Measurements from ENCODE around the gene FAM181B. TPM values are rescaled to one million over a fixed set of nuclear protein-coding genes. Genes with fewer than 3 reads are reported as not detected.

FAM181B gene
- total RNA-seq, 1 donor from 2014 or later: 0.40 TPM

GRCh38 chr11:82732348-82732733 lies 1.3 kb downstream of the FAM181B start:
- Mint-ChIP-seq H3K9me3 (peaks cover 3% of the 10 kb centered on the region), H3K36me3 (no peaks in the 10 kb centered on the region), H3K4me1 (no peaks in the 10 kb centered on the region), H3K27ac (no peak overlapping the region), H3K4me3 (peak overlapping the region; percentile 43), H3K27me3 (ENCODE audit: low read depth) (peaks cover 89% of the 10 kb centered on the region)
- TF ChIP-seq, protein P1, sequence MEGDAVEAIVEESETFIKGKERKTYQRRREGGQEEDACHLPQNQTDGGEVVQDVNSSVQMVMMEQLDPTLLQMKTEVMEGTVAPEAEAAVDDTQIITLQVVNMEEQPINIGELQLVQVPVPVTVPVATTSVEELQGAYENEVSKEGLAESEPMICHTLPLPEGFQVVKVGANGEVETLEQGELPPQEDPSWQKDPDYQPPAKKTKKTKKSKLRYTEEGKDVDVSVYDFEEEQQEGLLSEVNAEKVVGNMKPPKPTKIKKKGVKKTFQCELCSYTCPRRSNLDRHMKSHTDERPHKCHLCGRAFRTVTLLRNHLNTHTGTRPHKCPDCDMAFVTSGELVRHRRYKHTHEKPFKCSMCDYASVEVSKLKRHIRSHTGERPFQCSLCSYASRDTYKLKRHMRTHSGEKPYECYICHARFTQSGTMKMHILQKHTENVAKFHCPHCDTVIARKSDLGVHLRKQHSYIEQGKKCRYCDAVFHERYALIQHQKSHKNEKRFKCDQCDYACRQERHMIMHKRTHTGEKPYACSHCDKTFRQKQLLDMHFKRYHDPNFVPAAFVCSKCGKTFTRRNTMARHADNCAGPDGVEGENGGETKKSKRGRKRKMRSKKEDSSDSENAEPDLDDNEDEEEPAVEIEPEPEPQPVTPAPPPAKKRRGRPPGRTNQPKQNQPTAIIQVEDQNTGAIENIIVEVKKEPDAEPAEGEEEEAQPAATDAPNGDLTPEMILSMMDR (IDR thresholded peaks at IDR 0.05; ENCODE audit: unreplicated experiment): no peak
- no peak for DNase-seq (ENCODE audit: low spot score in 2 of 2, unreplicated experiment in 2 of 2)

DNA sequence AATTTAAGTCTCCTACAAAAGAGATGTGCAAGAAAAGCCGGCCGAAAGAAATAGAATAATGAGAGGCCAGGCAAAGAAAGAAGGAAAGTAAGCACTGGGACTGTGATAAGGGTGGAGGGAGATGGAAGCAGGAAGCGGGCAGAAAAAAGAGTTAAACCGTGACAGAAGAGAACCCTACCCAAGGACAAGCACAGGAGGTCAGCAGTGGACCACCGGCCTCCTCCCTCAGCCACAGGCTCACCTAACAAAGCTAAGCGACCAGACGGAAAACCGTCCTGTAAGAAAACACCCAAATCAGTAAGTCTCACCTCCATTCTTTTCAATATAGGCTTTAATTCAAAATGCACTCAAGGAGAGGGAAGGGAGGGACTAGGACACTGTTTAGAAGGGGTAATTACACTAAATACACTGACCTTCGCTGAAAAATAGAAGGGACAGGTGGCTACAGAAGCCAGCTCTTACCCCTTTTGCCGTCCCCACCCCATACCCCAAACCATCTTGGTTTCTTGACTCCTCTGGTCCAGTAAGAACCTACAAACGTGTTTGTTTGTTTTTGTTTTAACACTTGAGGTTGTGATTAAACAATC lies 1.9 kb downstream of the FAM181B start:
- Mint-ChIP-seq H3K36me3 (no peaks in the 10 kb centered on the region), H3K9me3 (peaks cover 3% of the 10 kb centered on the region), H3K27me3 (ENCODE audit: low read depth) (peaks cover 89% of the 10 kb centered on the region), H3K4me3 (peak overlapping the region; percentile 43), H3K4me1 (no peaks in the 10 kb centered on the region), H3K27ac (no peak overlapping the region)
- TF ChIP-seq, protein P1 (IDR thresholded peaks at IDR 0.05; ENCODE audit: unreplicated experiment): no peak
- no peak for DNase-seq (ENCODE audit: low spot score in 2 of 2, unreplicated experiment in 2 of 2)

DNA sequence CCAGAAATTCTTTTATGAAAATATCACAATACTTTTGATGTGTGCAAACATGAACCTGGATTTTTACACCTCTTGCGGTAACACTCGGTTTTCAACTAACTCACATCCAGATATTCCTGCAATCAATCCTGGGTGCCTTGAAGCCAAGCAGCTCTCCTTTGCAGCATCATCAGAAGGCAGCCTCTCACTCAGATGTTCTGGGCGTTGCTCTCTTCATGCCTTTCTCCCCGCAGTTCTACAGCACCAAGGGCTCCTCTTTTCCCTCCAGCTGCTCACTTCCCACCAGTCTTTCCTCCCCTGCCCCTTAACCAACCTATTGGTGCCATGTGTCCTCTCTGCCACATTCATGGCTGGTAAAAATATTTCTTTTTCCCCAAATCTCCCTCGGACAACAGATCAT lies 2.9 kb downstream of the FAM181B start:
- Mint-ChIP-seq H3K9me3 (peaks cover 3% of the 10 kb centered on the region), H3K27ac (no peak overlapping the region), H3K27me3 (ENCODE audit: low read depth) (peaks cover 88% of the 10 kb centered on the region), H3K4me1 (no peaks in the 10 kb centered on the region), H3K4me3 (no peak overlapping the region), H3K36me3 (no peaks in the 10 kb centered on the region)
- no peak for DNase-seq (ENCODE audit: low spot score in 2 of 2, unreplicated experiment in 2 of 2)
- TF ChIP-seq, protein P1 (IDR thresholded peaks at IDR 0.05; ENCODE audit: unreplicated experiment): no peak

- peaks cover 1% of the 10 kb centered on the region for H3K9me3 Mint-ChIP-seq
- no peak for DNase-seq (ENCODE audit: low spot score in 2 of 2, unreplicated experiment in 2 of 2)
- no peak overlapping the region for H3K27ac Mint-ChIP-seq
- no peak overlapping the region for H3K4me3 Mint-ChIP-seq
- TF ChIP-seq, protein P1 (IDR thresholded peaks at IDR 0.05; ENCODE audit: unreplicated experiment): no peak
- peaks cover 87% of the 10 kb centered on the region for H3K27me3 Mint-ChIP-seq (ENCODE audit: low read depth)
- H3K4me1 Mint-ChIP-seq: no peaks in the 10 kb centered on the region
- H3K36me3 Mint-ChIP-seq: no peaks in the 10 kb centered on the region
Observed at GRCh38 chr11:82730286-82730685, 3.4 kb downstream of the FAM181B start.

DNA sequence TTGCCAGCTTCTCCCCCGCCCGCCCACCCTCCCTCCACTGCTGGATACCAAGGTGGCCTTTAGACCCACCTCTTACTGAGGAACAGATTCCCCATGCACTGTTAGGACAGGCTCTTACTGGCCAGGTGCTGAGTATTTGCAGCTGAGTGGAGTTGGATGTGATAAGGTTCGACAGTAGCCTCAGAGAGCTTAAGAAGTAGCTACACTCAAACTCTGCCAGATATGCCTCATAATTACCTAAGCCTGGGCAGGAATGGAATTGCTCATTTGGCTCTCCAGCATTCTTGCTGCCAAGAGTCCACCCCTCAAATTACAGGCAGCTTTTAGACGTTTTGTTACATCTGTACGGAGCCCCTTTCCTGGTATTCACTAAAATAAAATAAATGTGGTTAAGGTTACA lies 9.6 kb downstream of the FAM181B start:
- no peak overlapping the region for H3K27ac Mint-ChIP-seq
- no peak for DNase-seq (ENCODE audit: low spot score in 2 of 2, unreplicated experiment in 2 of 2)
- no peaks in the 10 kb centered on the region for H3K36me3 Mint-ChIP-seq
- TF ChIP-seq, protein P1 (IDR thresholded peaks at IDR 0.05; ENCODE audit: unreplicated experiment): no peak
- H3K27me3 Mint-ChIP-seq (ENCODE audit: low read depth): peaks cover 45% of the 10 kb centered on the region
- no peaks in the 10 kb centered on the region for H3K9me3 Mint-ChIP-seq
- no peaks in the 10 kb centered on the region for H3K4me1 Mint-ChIP-seq
- no peak overlapping the region for H3K4me3 Mint-ChIP-seq

GRCh38 chr11:82722231-82722630 lies 11.4 kb downstream of the FAM181B start:
- no peak for DNase-seq (ENCODE audit: low spot score in 2 of 2, unreplicated experiment in 2 of 2)
- H3K9me3 Mint-ChIP-seq: no peaks in the 10 kb centered on the region
- peaks cover 2% of the 10 kb centered on the region for H3K4me1 Mint-ChIP-seq
- H3K36me3 Mint-ChIP-seq: no peaks in the 10 kb centered on the region
- H3K4me3 Mint-ChIP-seq: no peak overlapping the region
- H3K27me3 Mint-ChIP-seq (ENCODE audit: low read depth): peaks cover 33% of the 10 kb centered on the region
- no peak overlapping the region for H3K27ac Mint-ChIP-seq
- TF ChIP-seq, protein P1 (IDR thresholded peaks at IDR 0.05; ENCODE audit: unreplicated experiment): no peak

Measured in mesothelial cell of epicardium (in vitro differentiated cells).